IMR-90 (cell line): ENCODE measurements around the gene KIAA1614. TPM values are rescaled to one million over a fixed set of nuclear protein-coding genes. Genes with fewer than 3 reads are reported as not detected.

Experiments
- ATAC-seq: fragments of 200-7000 bp; cut with Tn5 transposase; 2 replicates; pipeline ENCODE4 v1.9.1; 2020; ENCODE audit warnings: low read depth, mild to moderate bottlenecking, moderate library complexity
- BruUV-seq: library from RNA; stranded (reverse); fragments of 400-500 nt; replicated peaks from 2 replicates; lab custom pipeline; 2021; lab: Mats Ljungman, UMichigan
- CTCF ChIA-PET: fragments of 300-600 bp; formaldehyde crosslinking; extraction: SDS; loops from one replicate; lab custom pipeline; 2021; ENCODE audit warnings: antibody characterized with exemption; lab: Yijun Ruan, JAX
- POLR2A ChIA-PET: fragments of 300-600 bp; sonication (Branson Sonifier 250); formaldehyde crosslinking; loops from one replicate; lab custom pipeline; 2022; ENCODE audit warnings: antibody characterized with exemption; ENCODE audit not compliant: unreplicated experiment; lab: Charles Lee
- DNase-seq: peaks from one replicate; pipeline ENCODE4 v3.0.0; 2013
- H2AFZ ChIP-seq: replicated peaks from 2 replicates; pipeline ENCODE3; 2013; ENCODE audit warnings: low read length, mild to moderate bottlenecking; ENCODE audit not compliant: poor library complexity
- H2AK5ac ChIP-seq: 2 replicates; pipeline ENCODE4 v1.6.1; 2013; ENCODE audit warnings: low read depth, low read length, inconsistent platforms
- H2AK9ac ChIP-seq: replicated peaks from 2 replicates; pipeline ENCODE3; 2013; ENCODE audit warnings: mild to moderate bottlenecking, low read depth, low read length, moderate library complexity; ENCODE audit not compliant: poor library complexity
- H2BK120ac ChIP-seq: 2 replicates; pipeline ENCODE4 v1.6.1; 2013; ENCODE audit warnings: low read depth, low read length, inconsistent platforms
- H2BK15ac ChIP-seq: 3 replicates; pipeline ENCODE4 v1.6.1; 2013; ENCODE audit warnings: low read depth, low read length, inconsistent platforms
- H2BK20ac ChIP-seq: 2 replicates; pipeline ENCODE4 v1.6.1; 2013; ENCODE audit warnings: low read depth, mild to moderate bottlenecking, inconsistent platforms, low read length, moderate library complexity
- H2BK5ac ChIP-seq: 2 replicates; pipeline ENCODE4 v1.6.1; 2013; ENCODE audit warnings: mild to moderate bottlenecking, low read depth, low read length, inconsistent platforms; ENCODE audit not compliant: poor library complexity, severe bottlenecking
- H3K14ac ChIP-seq: replicated peaks from 2 replicates; pipeline ENCODE4 v1.6.1; 2013; ENCODE audit warnings: low read depth, low read length, inconsistent platforms
- H3K18ac ChIP-seq: 2 replicates; pipeline ENCODE4 v1.6.1; 2013; ENCODE audit warnings: low read depth, low read length, control low read depth
- H3K23ac ChIP-seq: 2 replicates; pipeline ENCODE4 v1.6.1; 2013; ENCODE audit warnings: low read depth, low read length, inconsistent platforms
- H3K27ac ChIP-seq: 2 replicates; pipeline ENCODE4 v1.5.1; 2013; ENCODE audit warnings: mild to moderate bottlenecking, control low read depth, low read length; ENCODE audit not compliant: insufficient read depth
- H3K27me3 ChIP-seq: 2 replicates; pipeline ENCODE4 v1.6.1; 2013; ENCODE audit warnings: low read length; ENCODE audit not compliant: control insufficient read depth, insufficient read depth
- H3K36me3 ChIP-seq: 2 replicates; pipeline ENCODE4 v1.6.1; 2013; ENCODE audit warnings: low read length, mixed read lengths; ENCODE audit not compliant: control insufficient read depth, insufficient read depth
- H3K4ac ChIP-seq: 2 replicates; pipeline ENCODE4 v1.6.1; 2013; ENCODE audit warnings: low read depth, low read length, inconsistent platforms
- H3K4me1 ChIP-seq: 2 replicates; pipeline ENCODE4 v1.6.1; 2013; ENCODE audit warnings: low read length, mixed read lengths; ENCODE audit not compliant: control insufficient read depth, insufficient read depth
- H3K4me2 ChIP-seq: 2 replicates; pipeline ENCODE4 v1.6.1; 2013; ENCODE audit warnings: low read depth, mild to moderate bottlenecking, control low read depth, low read length, moderate library complexity
- H3K4me3 ChIP-seq: 2 replicates; pipeline ENCODE4 v1.5.1; 2013; ENCODE audit warnings: low read depth, mild to moderate bottlenecking, control low read depth, low read length, moderate library complexity; ENCODE audit not compliant: insufficient read depth
- H3K56ac ChIP-seq: 2 replicates; pipeline ENCODE4 v1.6.1; 2013; ENCODE audit warnings: low read length, inconsistent platforms; ENCODE audit not compliant: insufficient read depth; ENCODE audit errors: extremely low read depth
- H3K79me1 ChIP-seq, 2 experiments: 2 replicates each; pipeline ENCODE4 v1.6.1; 2013; ENCODE audit warnings: low read length in 2 of 2, inconsistent platforms in 1 of 2, low read depth in 1 of 2
- H3K9ac ChIP-seq: 2 replicates; pipeline ENCODE4 v1.6.1; 2013; ENCODE audit warnings: low read depth, low read length, control low read depth
- H3K9me1 ChIP-seq: 2 replicates; pipeline ENCODE4 v1.6.1; 2013; ENCODE audit warnings: low read length, inconsistent platforms; ENCODE audit not compliant: insufficient read depth
- H3K9me3 ChIP-seq: 2 replicates; pipeline ENCODE4 v1.6.1; 2013; ENCODE audit warnings: low read length; ENCODE audit not compliant: control insufficient read depth, insufficient read depth
- H4K20me1 ChIP-seq: 2 replicates; pipeline ENCODE4 v1.6.1; 2013; ENCODE audit warnings: low read length, inconsistent platforms; ENCODE audit not compliant: insufficient read depth
- H4K5ac ChIP-seq: 2 replicates; pipeline ENCODE4 v1.6.1; 2013; ENCODE audit warnings: mild to moderate bottlenecking, low read depth, low read length, control low read depth
- H4K8ac ChIP-seq, 2 experiments: 2 replicates each; pipeline ENCODE4 v1.6.1; 2013; ENCODE audit warnings: low read depth in 2 of 2, low read length in 2 of 2, control low read depth in 1 of 2, inconsistent platforms in 1 of 2
- H4K91ac ChIP-seq: 2 replicates; pipeline ENCODE4 v1.6.1; 2013; ENCODE audit warnings: low read depth, low read length, inconsistent platforms; ENCODE audit not compliant: insufficient read depth
- BHLHE40 ChIP-seq: fragments of 150-350 bp; IDR thresholded peaks from 2 replicates; pipeline ENCODE4 v1.6.1; 2016; ENCODE audit warnings: mild to moderate bottlenecking, low read depth, low read length
- CEBPB ChIP-seq: IDR thresholded peaks from 2 replicates; pipeline ENCODE4 v1.6.1; 2012; ENCODE audit warnings: low read depth, low read length, improper control_type of control experiment
- CHD1 ChIP-seq: IDR thresholded peaks from 2 replicates; pipeline ENCODE4 v1.6.1; 2012; ENCODE audit warnings: low read depth, low read length, improper control_type of control experiment
- CTCF ChIP-seq: conservative IDR thresholded peaks from 2 replicates; pipeline ENCODE4 v1.5.1; 2012; ENCODE audit warnings: mild to moderate bottlenecking, low read depth, low read length, improper control_type of control experiment
- FOS ChIP-seq: fragments of 150-350 bp; IDR thresholded peaks from 2 replicates; pipeline ENCODE4 v1.6.1; 2016; ENCODE audit warnings: low read depth, low read length
- MAFK ChIP-seq: IDR thresholded peaks from 2 replicates; pipeline ENCODE4 v1.6.1; 2012; ENCODE audit warnings: low read depth, low read length, improper control_type of control experiment
- MAZ ChIP-seq: IDR thresholded peaks from 2 replicates; pipeline ENCODE4 v1.6.1; 2012; ENCODE audit warnings: low read depth, mild to moderate bottlenecking, low read length, improper control_type of control experiment, moderate library complexity, borderline replicate concordance
- MXI1 ChIP-seq: IDR thresholded peaks from 2 replicates; pipeline ENCODE4 v1.6.1; 2012; ENCODE audit warnings: low read depth, mild to moderate bottlenecking, low read length, moderate library complexity, borderline replicate concordance
- NFE2L2 ChIP-seq: fragments of 150-350 bp; IDR thresholded peaks from 2 replicates; pipeline ENCODE4 v1.6.1; 2016; ENCODE audit warnings: low read depth, mild to moderate bottlenecking, low read length
- POLR2A ChIP-seq: IDR thresholded peaks from 2 replicates; pipeline ENCODE4 v1.6.1; 2012; ENCODE audit warnings: mild to moderate bottlenecking, low read depth, low read length
- RAD21 ChIP-seq: IDR thresholded peaks from 2 replicates; pipeline ENCODE4 v1.6.1; 2012; ENCODE audit warnings: low read length, improper control_type of control experiment
- RCOR1 ChIP-seq: IDR thresholded peaks from 2 replicates; pipeline ENCODE4 v1.6.1; 2012; ENCODE audit warnings: mild to moderate bottlenecking, low read length, improper control_type of control experiment; ENCODE audit not compliant: insufficient replicate concordance
- RFX5 ChIP-seq: IDR thresholded peaks from 2 replicates; pipeline ENCODE4 v1.8.0; 2012; ENCODE audit warnings: low read depth, mild to moderate bottlenecking, low read length, moderate library complexity
- SMC3 ChIP-seq: fragments of 150-350 bp; IDR thresholded peaks from 2 replicates; pipeline ENCODE4 v1.6.1; 2016; ENCODE audit warnings: low read depth, mild to moderate bottlenecking, antibody characterized with exemption, low read length, moderate library complexity
- USF2 ChIP-seq: fragments of 150-350 bp; IDR thresholded peaks from 2 replicates; pipeline ENCODE4 v1.6.1; 2017; ENCODE audit warnings: mild to moderate bottlenecking, antibody characterized with exemption, low read length, low read depth
- WGBS, 2 experiments: methylation state at CpG; one replicate each; pipeline versions ENCODE4 v1.1.5 to v1.1.7; 2013; ENCODE audit warnings: missing lambda C conversion rate in 2 of 2; ENCODE audit not compliant: insufficient read length in 1 of 2; ENCODE audit errors: extremely low coverage in 2 of 2; 5-methylcytosine and 5-hydroxymethylcytosine counted together
- dilution Hi-C: fragments of 300-500 bp; cut with HindIII; formaldehyde crosslinking; loops from one replicate; pipeline ENCODE4 v1.14.3; 2018; ENCODE audit warnings: low sequenced_read_pairs; ENCODE audit not compliant: unreplicated experiment
- in situ Hi-C: fragments of 300-500 bp; cut with MboI; formaldehyde crosslinking; loops from 3 replicates; pipeline ENCODE4 v1.14.3; 2019; ENCODE audit warnings: low sequenced_read_pairs, inconsistent platforms, mixed read lengths
- intact Hi-C: fragments of 100-400 bp; cut with micrococcal nuclease; formaldehyde crosslinking; loops from 2 replicates; pipeline ENCODE4 v1.10.0; 2022
- polyA plus RNA-seq, 3 experiments: library from polyadenylated mRNA; depleted of rRNA; stranded (reverse); fragments of >200 nt; gene quantifications; 2 replicates each; pipeline ENCODE4 v1.2.3, GENCODE V29; 2012; ENCODE audit warnings: low replicate concordance in 1 of 3
- total RNA-seq: library from RNA; depleted of rRNA; stranded (reverse); fragments of >200 nt; gene quantifications from 2 replicates; pipeline ENCODE4 v1.2.3, GENCODE V29; 2012
- TF ChIP-seq, protein P1 (sequence below): fragments of 150-350 bp; IDR thresholded peaks from 2 replicates; pipeline ENCODE4 v1.6.1; 2016; ENCODE audit warnings: low read depth, mild to moderate bottlenecking, low read length, moderate library complexity, borderline replicate concordance

Gene KIAA1614
- total and polyA plus RNA-seq, 2 of the 4 experiments (the other 2 are of a cell fraction): 1.8 to 3.5 TPM

- H2AFZ ChIP-seq: no peak overlapping the region
- H3K56ac ChIP-seq: no peak overlapping the region
- no peak overlapping the region for H2AK9ac ChIP-seq
- no peaks in the 10 kb centered on the region for H3K79me1 ChIP-seq
- H3K27ac ChIP-seq: no peak overlapping the region
- no peak overlapping the region for H4K5ac ChIP-seq
- peaks cover 9% of the 10 kb centered on the region; the same call in 1 of the 2 replicates for H4K20me1 ChIP-seq
- ChIA-PET CTCF (no interaction called here), POLR2A (no interaction called here)
- H3K18ac ChIP-seq: no peak overlapping the region
- no peak overlapping the region for H2BK20ac ChIP-seq
- no peaks in the 10 kb centered on the region for H3K27me3 ChIP-seq
- no peak for DNase-seq
- in situ Hi-C loops: no loop called here
- H4K91ac ChIP-seq: no peak overlapping the region
- H3K14ac ChIP-seq: no peak overlapping the region
- no peaks in the 10 kb centered on the region for H3K9me3 ChIP-seq
- no peak overlapping the region for H2BK5ac ChIP-seq
- H3K36me3 ChIP-seq: peaks cover 18% of the 10 kb centered on the region; the same call in 1 of the 2 replicates
- H2BK120ac ChIP-seq: no peak overlapping the region
- no peak overlapping the region for H3K4ac ChIP-seq
- TF ChIP-seq POLR2A: no peak
- no peak for TF ChIP-seq NFE2L2
- no peak for TF ChIP-seq FOS
- no peak for TF ChIP-seq USF2
- no peak for TF ChIP-seq RFX5
- TF ChIP-seq, protein P1, sequence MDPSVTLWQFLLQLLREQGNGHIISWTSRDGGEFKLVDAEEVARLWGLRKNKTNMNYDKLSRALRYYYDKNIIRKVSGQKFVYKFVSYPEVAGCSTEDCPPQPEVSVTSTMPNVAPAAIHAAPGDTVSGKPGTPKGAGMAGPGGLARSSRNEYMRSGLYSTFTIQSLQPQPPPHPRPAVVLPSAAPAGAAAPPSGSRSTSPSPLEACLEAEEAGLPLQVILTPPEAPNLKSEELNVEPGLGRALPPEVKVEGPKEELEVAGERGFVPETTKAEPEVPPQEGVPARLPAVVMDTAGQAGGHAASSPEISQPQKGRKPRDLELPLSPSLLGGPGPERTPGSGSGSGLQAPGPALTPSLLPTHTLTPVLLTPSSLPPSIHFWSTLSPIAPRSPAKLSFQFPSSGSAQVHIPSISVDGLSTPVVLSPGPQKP: no peak
- no peak for TF ChIP-seq SMC3
- TF ChIP-seq MAZ: no peak
- TF ChIP-seq CEBPB: no peak
- no peak for TF ChIP-seq CHD1
- no peak for TF ChIP-seq CTCF
- no peak for TF ChIP-seq BHLHE40
- no peak for TF ChIP-seq MXI1
- no peak for TF ChIP-seq RAD21
- no peak for TF ChIP-seq MAFK
- TF ChIP-seq RCOR1: no peak
- H2AK5ac ChIP-seq: no peak overlapping the region
- H3K23ac ChIP-seq: no peak overlapping the region
- peaks cover 14% of the 10 kb centered on the region for H3K4me1 ChIP-seq
- H3K9ac ChIP-seq: no peak overlapping the region
- intact Hi-C loops: no loop called here
- no peak overlapping the region for H2BK15ac ChIP-seq
- no peak overlapping the region for H4K8ac ChIP-seq
- dilution Hi-C loops: no loop called here
- H3K4me3 ChIP-seq: no peak overlapping the region
- no peak for ATAC-seq
- BruUV-seq: no TSS peak
- no peak overlapping the region for H3K4me2 ChIP-seq
- 95% methylated on average over 3 of the region's 5 CpGs; no CpG with 5 or more reads in 1 of the 2 experiments for WGBS, 2 experiments
- H3K9me1 ChIP-seq: 0 out of 2 replicates have a peak, but pooled peaks cover 5% of the 10 kb centered on the region
Measured at GRCh38 chr1:180930687-180931086, 18.0 kb downstream of the KIAA1614 start.
